NCI-H748 treated with DMSO at 0.1 percent for 48 hours (cell line): ENCODE results near the gene PPARA.
"Not testable (repeated sequence)": the region's sequence is repeated elsewhere in the genome, so short reads cannot be mapped to it uniquely, and the experiment has no call there.

ENCODE experiments used
- DNase-seq: peaks from one replicate; lab custom pipeline; 2025; lab: John Stamatoyannopoulos, UW

PPARA gene

GRCh38 chr22:46127556-46127955, 22.8 kb upstream of the PPARA start:
- no peak for DNase-seq

- DNase-seq: no peak
These were observed 21.7 kb upstream of the PPARA start for GRCh38 chr22:46128606-46129005.

GRCh38 chr22:46129390-46130041, 20.8 kb upstream of the PPARA start:
- DNase-seq: no peak

- DNase-seq: no peak
These were observed 19.2 kb upstream of the PPARA start for GRCh38 chr22:46131151-46131587.

GRCh38 chr22:46132193-46132829, 18.0 kb upstream of the PPARA start:
- not testable (repeated sequence) for DNase-seq

GRCh38 chr22:46132830-46133587, 17.3 kb upstream of the PPARA start:
- DNase-seq: no peak

- DNase-seq: no peak
These were observed 16.8 kb upstream of the PPARA start for GRCh38 chr22:46133588-46133855.

- DNase-seq: no peak
These were observed 16.1 kb upstream of the PPARA start for GRCh38 chr22:46134111-46134705.

GRCh38 chr22:46135611-46136485, 14.5 kb upstream of the PPARA start:
- DNase-seq: no peak

- DNase-seq: no peak
These were observed 13.7 kb upstream of the PPARA start for GRCh38 chr22:46136486-46137217.

- DNase-seq: no peak
These were observed 13.0 kb upstream of the PPARA start for GRCh38 chr22:46137218-46137766.

- no peak for DNase-seq
These were observed 12.1 kb upstream of the PPARA start for GRCh38 chr22:46138058-46138797.

GRCh38 chr22:46139417-46139816, 10.9 kb upstream of the PPARA start:
- not testable (repeated sequence) for DNase-seq

- DNase-seq: no peak
These were observed 10.4 kb upstream of the PPARA start for GRCh38 chr22:46139895-46140350.

- DNase-seq: no peak
These were observed 9.1 kb upstream of the PPARA start for GRCh38 chr22:46140989-46141928.

- DNase-seq: no peak
These were observed 7.5 kb upstream of the PPARA start for GRCh38 chr22:46142548-46143490.

GRCh38 chr22:46143491-46144147, 6.7 kb upstream of the PPARA start:
- DNase-seq: no peak
